ENCODE measurements around the gene GLO1.
A peak's percentile ranks its signal among the peaks of the same experiment; 100 is the strongest.

GLO1 gene

DNA sequence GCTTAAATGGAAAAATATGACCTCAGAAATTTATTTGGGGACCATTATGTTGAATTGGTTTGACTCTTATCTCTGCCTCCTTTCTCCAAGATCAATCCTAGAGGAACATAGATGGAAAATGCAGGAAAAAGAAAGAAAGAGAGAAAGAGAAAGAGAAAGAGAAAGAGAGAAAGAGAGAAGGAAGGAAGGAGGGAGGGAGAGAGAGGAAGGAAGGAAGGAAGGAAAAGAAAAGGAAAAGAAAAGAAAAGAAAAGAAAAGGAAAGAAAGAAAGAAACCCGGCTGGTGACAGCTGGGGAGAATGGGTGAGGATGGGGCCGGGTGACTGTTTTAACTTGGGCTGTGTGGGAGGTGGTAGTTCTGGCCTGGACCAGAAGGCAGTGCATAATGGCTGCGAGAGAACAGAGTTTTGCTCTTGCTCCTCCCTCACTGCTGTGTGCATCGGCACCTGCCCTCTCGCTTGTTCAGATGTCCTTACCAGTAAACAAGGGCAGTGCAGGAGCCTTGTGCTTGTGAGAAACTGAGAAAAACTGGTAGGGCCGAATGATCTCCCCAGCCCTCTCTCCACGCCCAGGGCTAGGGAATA is 24.7 kb downstream of the GLO1 start:
- no peak for DNase-seq (ENCODE audit: low spot score in 2 of 2)
- Mint-ChIP-seq H3K27ac (ENCODE audit: low read depth) (peak overlapping the region; percentile 70), H3K36me3 (ENCODE audit: insufficient read depth) (peaks cover 7% of the 10 kb centered on the region), H3K4me3 (no peak overlapping the region), H3K27me3 (no peaks in the 10 kb centered on the region), H3K9me3 (no peaks in the 10 kb centered on the region), H3K4me1 (no peaks in the 10 kb centered on the region)
- no peak for ATAC-seq (replicated peaks; ENCODE audit: extremely low read depth, poor library complexity, severe bottlenecking)

DNA sequence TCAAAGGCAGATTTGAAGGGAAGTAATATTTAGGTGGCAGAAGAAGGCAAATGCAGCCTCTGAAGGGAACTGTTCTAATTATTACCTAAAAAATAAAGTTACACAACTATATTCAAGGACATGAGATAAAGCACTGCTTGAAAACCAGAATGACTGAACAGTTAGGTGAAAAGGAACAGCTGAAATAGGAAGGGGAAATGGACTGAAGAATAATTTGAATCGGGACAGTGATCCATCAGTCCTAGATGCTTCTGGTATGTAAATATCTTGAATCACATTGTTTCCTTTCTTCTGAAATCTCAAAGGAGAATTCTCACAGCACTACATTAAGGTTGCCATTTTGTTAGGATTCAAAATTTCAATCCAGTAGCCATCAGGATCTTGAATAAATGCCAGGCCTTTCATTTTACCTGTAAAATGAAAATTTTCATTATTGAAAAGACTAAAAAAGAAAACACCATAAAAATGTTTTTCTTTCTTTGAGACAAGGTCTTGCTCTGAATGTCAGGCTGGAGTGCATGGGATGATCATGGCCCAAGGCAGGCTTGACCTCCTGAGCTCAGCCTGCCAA is 25.9 kb downstream of the GLO1 start:
- DNase-seq (ENCODE audit: low spot score in 2 of 2) (no peak), ATAC-seq (replicated peaks; ENCODE audit: extremely low read depth, poor library complexity, severe bottlenecking) (no peak)
- no peaks in the 10 kb centered on the region for H3K9me3 Mint-ChIP-seq
- H3K27me3 Mint-ChIP-seq, result no peaks in the 10 kb centered on the region
- H3K36me3 Mint-ChIP-seq (ENCODE audit: insufficient read depth), result peaks cover 7% of the 10 kb centered on the region
- no peak overlapping the region for H3K4me3 Mint-ChIP-seq
- H3K4me1 Mint-ChIP-seq, result no peaks in the 10 kb centered on the region
- peak overlapping the region; percentile 74 for H3K27ac Mint-ChIP-seq (ENCODE audit: low read depth)

DNA sequence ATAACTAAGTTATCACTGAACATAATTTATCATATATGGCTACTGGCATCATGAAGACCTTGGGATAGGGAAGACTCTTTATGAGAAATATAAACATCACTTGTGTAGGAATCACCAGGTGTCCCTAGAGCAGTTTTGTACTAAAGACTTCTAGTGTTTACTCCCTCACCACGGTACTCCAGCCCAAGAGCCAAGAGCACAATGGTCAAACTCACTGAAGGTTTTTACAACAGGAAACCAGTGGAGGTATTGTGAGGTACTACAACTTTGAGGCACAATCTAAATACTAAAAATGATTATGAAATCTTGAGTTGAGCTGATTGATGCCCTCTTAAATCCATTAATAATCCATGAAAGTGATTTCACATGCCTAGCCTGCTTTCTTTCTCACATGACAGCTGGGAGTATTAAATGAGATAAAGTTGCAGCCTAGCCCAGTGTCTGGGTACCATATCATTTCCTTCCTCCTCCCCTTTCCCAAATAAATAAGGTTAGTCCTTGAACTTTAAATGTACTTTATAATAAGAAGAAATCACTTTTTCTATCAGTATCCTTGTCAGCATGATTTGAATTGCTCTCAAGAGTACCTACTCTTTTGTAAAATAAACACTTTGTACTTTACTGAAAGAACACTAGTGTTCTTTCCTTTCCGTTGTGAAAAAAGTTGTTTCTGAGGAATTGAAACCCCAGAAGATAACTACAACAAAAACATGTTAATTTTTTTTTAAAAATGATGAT is 26.5 kb downstream of the GLO1 start:
- no peaks in the 10 kb centered on the region for H3K9me3 Mint-ChIP-seq
- no peaks in the 10 kb centered on the region for H3K4me1 Mint-ChIP-seq
- DNase-seq (ENCODE audit: low spot score in 2 of 2) (no peak), ATAC-seq (replicated peaks; ENCODE audit: extremely low read depth, poor library complexity, severe bottlenecking) (no peak)
- no peaks in the 10 kb centered on the region for H3K27me3 Mint-ChIP-seq
- H3K27ac Mint-ChIP-seq (ENCODE audit: low read depth), result peak overlapping the region; percentile 74
- H3K36me3 Mint-ChIP-seq (ENCODE audit: insufficient read depth), result peaks cover 7% of the 10 kb centered on the region
- H3K4me3 Mint-ChIP-seq, result no peak overlapping the region

DNA sequence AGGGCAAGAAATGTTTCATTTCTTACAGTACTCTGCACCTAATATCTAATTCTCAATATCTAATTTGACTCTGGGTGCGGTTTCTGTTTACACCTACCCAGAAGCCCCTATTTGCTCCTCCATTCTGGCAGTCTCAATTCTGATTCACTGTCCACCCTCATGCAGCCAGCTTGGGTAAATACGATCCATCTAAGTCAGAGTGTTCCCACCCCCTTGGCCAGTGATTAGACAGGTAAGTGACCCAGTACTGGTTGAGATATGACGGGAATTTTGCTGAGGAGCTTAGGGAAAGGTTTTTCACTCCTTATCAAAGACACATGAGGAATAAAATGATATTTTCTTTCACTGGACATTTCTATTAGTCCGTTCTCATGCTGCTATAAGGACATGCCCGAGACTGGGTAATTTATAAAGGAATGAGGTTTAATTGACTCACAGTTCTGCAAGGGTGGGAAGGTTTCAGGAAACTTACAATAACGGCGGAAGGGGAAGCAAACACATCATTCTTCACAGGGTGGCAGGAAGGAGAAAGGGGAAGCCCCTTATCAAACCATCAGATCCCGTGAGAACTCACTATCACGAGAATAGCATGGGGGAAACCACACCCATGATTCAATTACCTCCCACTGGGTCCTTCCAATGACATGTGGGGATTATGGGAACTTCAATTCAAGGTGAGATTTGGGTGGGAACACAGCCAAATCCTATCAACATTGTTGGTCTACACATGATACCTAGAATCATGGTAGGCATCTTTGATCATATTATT is 29.4 kb downstream of the GLO1 start:
- DNase-seq (ENCODE audit: low spot score in 2 of 2) (no peak), ATAC-seq (replicated peaks; ENCODE audit: extremely low read depth, poor library complexity, severe bottlenecking) (no peak)
- Mint-ChIP-seq H3K9me3 (no peaks in the 10 kb centered on the region), H3K4me1 (no peaks in the 10 kb centered on the region), H3K4me3 (no peak overlapping the region), H3K36me3 (ENCODE audit: insufficient read depth) (peaks cover 7% of the 10 kb centered on the region), H3K27me3 (no peaks in the 10 kb centered on the region), H3K27ac (ENCODE audit: low read depth) (no peak overlapping the region)

DNA sequence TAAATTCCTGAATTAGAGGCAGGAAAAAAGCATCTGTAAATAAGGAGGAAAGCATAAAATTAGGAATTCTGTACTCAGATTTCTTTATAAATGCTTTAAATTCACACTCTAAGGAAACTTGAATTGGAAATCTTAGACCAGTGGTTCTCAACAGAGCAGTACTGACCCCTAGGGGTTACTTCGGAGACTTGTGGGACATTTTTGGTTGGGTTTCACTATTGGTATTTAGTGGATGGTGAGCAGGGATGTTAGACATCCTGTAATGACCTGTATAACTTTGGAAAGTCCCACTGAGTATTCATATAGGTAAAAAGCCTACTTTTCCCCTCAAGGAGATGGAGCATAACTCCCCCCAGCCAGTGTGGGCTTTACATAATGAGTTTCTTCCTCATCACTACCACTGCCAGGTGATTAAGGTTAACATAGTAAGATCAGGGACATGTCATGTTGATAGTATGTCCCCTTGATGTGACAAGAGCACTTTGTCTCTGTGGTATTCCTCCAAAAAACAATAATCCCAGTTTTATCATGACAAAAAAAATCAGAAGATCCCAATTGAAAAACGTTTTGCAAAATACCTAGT is 31.0 kb downstream of the GLO1 start:
- no peak overlapping the region for H3K27ac Mint-ChIP-seq (ENCODE audit: low read depth)
- ATAC-seq (replicated peaks; ENCODE audit: extremely low read depth, poor library complexity, severe bottlenecking), result peak; percentile 62

DNA sequence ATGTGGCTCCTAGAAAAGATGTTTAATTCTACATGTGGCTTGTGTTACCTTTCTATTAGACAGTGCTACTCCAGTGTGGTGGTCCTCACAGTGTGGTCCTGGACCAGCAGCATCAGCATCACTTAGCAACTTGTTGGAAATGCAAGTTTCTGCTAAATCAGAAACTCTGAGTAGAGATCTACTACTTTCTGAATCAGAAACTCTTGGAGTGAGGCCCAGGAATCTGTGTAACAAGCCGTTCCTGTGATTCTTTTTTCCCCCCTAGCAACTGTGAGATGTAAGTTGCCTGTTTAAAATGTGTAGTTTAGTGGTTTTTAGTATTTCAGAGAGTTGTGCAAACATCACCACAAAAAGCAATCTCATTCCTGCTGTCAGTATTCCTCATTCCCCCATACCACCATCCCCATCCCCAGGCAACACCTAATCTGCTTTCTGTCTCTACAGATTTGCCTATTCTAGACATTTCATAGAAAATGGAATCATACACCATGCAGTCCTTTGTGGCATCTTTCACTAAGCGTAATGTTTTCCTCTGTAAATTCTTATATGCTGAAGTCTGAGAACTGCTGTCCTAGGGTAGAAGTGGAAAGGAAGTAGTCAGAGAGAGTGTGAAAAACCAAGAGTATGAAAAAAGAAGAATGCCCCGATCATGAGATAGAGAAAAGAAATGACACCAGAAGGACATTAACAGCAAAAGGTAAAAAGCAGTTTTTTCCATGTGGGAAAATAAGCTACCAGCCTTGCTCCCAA is 44.4 kb downstream of the GLO1 start:
- ATAC-seq (replicated peaks; ENCODE audit: extremely low read depth, poor library complexity, severe bottlenecking), result no peak

More for the DNA sequence above, 31.0 kb downstream of the GLO1 start:
- no peaks in the 10 kb centered on the region for H3K4me1 Mint-ChIP-seq
- no peak overlapping the region for H3K4me3 Mint-ChIP-seq
- no peaks in the 10 kb centered on the region for H3K27me3 Mint-ChIP-seq
- H3K9me3 Mint-ChIP-seq, result no peaks in the 10 kb centered on the region
- peaks cover 3% of the 10 kb centered on the region for H3K36me3 Mint-ChIP-seq (ENCODE audit: insufficient read depth)
- DNase-seq (ENCODE audit: low spot score in 2 of 2), result peak in 1 of 2 donors; percentile 10

DNA sequence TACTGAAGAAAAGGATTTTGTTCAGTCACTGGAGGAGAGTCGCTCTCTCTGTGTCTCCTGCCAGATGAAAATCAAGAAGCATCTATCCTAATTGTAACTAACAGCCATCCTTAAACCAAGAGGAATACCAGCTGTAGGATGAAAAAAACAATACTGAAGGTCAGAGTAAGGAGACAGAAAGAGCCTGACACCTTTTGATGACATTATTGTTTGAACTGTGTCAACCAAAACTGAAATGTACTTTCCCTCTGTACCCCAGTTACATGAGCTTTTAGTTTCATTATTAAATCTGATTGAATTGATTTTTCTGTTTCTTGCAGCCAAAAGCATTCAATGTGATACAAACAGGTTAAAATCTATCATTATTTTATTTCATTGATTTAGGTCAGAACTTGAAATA is 46.0 kb downstream of the GLO1 start:
- H3K9me3 Mint-ChIP-seq, result no peaks in the 10 kb centered on the region
- no peak overlapping the region for H3K27ac Mint-ChIP-seq (ENCODE audit: low read depth)
- DNase-seq (ENCODE audit: low spot score in 2 of 2) (no peak), ATAC-seq (replicated peaks; ENCODE audit: extremely low read depth, poor library complexity, severe bottlenecking) (no peak)
- peaks cover 7% of the 10 kb centered on the region for H3K4me1 Mint-ChIP-seq
- H3K36me3 Mint-ChIP-seq (ENCODE audit: insufficient read depth), result peaks cover 2% of the 10 kb centered on the region
- H3K4me3 Mint-ChIP-seq, result no peak overlapping the region
- H3K27me3 Mint-ChIP-seq, result no peaks in the 10 kb centered on the region

More for the DNA sequence above, 44.4 kb downstream of the GLO1 start:
- DNase-seq (ENCODE audit: low spot score in 2 of 2), result no peak
- Mint-ChIP-seq H3K9me3 (no peaks in the 10 kb centered on the region), H3K27me3 (no peaks in the 10 kb centered on the region), H3K4me1 (peaks cover 7% of the 10 kb centered on the region), H3K4me3 (no peak overlapping the region), H3K36me3 (ENCODE audit: insufficient read depth) (peaks cover 2% of the 10 kb centered on the region), H3K27ac (ENCODE audit: low read depth) (no peak overlapping the region)

DNA sequence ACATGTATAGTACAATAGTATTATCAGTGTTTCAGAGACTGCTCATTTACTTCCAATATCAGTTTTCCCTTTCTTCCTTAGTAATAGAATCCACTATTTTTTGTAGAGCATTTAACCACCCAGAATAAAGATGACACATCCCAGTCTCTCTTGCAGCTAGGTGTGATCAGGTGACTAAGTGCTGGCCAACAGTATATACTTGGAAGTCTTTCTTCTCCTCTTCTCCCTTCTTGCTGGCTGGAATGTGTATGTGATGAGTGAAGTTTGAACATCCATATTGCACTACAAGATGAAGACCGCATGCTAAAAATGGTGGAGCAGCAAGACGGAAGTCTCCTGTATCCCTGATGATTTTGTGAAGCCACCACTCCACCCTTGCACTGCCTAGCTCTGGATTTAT is 48.7 kb downstream of the GLO1 start:
- ATAC-seq (replicated peaks; ENCODE audit: extremely low read depth, poor library complexity, severe bottlenecking) (no peak), DNase-seq (ENCODE audit: low spot score in 2 of 2) (no peak)
- Mint-ChIP-seq H3K27ac (ENCODE audit: low read depth) (no peak overlapping the region), H3K27me3 (no peaks in the 10 kb centered on the region), H3K36me3 (ENCODE audit: insufficient read depth) (no peaks in the 10 kb centered on the region), H3K4me3 (no peak overlapping the region), H3K4me1 (peaks cover 7% of the 10 kb centered on the region), H3K9me3 (no peaks in the 10 kb centered on the region)

DNA sequence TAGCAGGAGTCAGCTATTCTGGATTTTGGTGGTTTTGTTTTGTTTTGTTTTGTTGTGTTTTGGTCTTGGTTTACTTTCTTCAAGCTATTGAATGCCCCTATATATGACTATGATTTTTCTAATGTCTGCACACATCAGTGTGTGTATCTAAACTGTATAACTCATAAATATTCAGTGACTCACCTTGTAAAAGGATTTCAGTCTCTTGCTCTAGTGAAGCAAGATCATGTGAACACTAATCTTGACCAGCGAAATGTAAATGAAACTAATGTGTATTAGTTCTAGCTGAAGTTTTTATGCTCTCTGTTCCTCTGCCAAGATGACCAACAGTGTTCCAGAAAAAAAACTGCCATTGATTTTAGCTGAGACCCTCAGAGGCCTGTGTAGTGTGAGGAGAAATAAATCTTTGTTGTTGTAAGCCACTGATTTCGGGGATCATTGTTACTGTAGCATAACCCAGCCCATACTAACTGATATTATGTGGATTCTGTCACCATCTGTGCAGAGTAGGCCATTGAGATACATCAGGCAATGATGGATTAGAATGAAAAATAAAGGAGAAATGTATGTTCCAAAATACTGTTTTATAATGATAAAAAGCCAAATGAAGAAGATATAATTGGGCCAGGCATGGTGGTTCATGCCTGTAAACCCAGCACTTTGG is 51.7 kb downstream of the GLO1 start:
- Mint-ChIP-seq H3K4me3 (no peak overlapping the region), H3K4me1 (no peaks in the 10 kb centered on the region), H3K36me3 (ENCODE audit: insufficient read depth) (no peaks in the 10 kb centered on the region), H3K27me3 (no peaks in the 10 kb centered on the region), H3K27ac (ENCODE audit: low read depth) (no peak overlapping the region), H3K9me3 (no peaks in the 10 kb centered on the region)
- ATAC-seq (replicated peaks; ENCODE audit: extremely low read depth, poor library complexity, severe bottlenecking) (no peak), DNase-seq (ENCODE audit: low spot score in 2 of 2) (no peak)

DNA sequence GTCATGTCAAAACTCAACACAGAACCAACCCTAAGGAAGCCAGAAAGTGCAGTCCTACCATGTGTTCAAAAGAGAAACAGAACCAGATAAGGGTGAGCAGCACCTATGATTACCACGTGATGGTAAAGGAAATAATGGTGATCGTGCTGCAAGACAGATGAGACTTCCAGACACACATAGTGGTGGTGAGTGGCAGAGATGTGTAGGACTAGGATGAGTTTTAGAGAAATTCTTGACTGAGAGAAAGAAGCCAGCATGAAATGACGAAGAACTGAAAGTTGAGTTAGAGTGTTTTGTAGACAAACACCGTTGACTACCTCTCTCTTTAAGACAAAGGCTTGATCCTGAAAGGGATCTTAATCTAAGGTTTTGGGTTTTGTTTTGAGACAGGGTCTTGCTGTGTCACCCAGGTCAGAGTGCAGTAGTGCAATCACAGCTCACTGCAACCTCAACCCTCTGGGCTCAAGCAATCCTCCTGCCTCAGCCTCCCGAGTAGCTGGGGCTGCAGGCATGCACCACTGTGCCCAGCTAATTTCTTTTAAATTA is 52.7 kb downstream of the GLO1 start:
- Mint-ChIP-seq H3K4me1 (no peaks in the 10 kb centered on the region), H3K9me3 (no peaks in the 10 kb centered on the region), H3K27ac (ENCODE audit: low read depth) (no peak overlapping the region), H3K36me3 (ENCODE audit: insufficient read depth) (no peaks in the 10 kb centered on the region), H3K27me3 (no peaks in the 10 kb centered on the region), H3K4me3 (no peak overlapping the region)
- DNase-seq (ENCODE audit: low spot score in 2 of 2), result no peak
- ATAC-seq (replicated peaks; ENCODE audit: extremely low read depth, poor library complexity, severe bottlenecking), result no peak

DNA sequence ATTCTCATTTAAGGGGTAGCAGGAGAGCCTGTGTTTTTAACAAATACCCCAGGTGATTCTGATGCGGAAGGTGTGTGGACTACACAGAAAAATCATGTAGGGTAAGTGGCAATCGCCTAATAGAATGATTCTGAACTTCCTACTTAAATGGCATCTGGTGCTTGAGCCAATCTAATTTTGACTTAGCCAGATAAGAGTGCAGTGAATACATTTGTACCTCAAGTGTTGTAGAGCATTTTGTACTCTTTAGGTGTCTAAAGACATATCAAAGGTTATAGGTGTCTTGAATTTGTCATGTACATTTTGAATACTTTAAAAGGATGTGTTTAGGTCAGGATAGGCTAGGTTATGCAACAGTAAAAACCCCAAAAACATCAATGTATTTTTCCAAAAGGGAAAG is 53.2 kb downstream of the GLO1 start:
- H3K9me3 Mint-ChIP-seq, result no peaks in the 10 kb centered on the region
- no peak for DNase-seq (ENCODE audit: low spot score in 2 of 2)
- H3K4me1 Mint-ChIP-seq, result no peaks in the 10 kb centered on the region
- no peak overlapping the region for H3K27ac Mint-ChIP-seq (ENCODE audit: low read depth)
- no peaks in the 10 kb centered on the region for H3K36me3 Mint-ChIP-seq (ENCODE audit: insufficient read depth)
- no peaks in the 10 kb centered on the region for H3K27me3 Mint-ChIP-seq
- H3K4me3 Mint-ChIP-seq, result no peak overlapping the region
- no peak for ATAC-seq (replicated peaks; ENCODE audit: extremely low read depth, poor library complexity, severe bottlenecking)

All from central memory CD8-positive, alpha-beta T cell (primary cell).